Hepatocyte (in vitro differentiated cells): ENCODE data around the gene APBA2. TPM values are rescaled to one million over a fixed set of nuclear protein-coding genes. Genes with fewer than 3 reads are reported as not detected.

ENCODE experiments used
- DNase-seq: peaks from one replicate; pipeline ENCODE4 v3.0.0-alpha.2; 2016; ENCODE audit warnings: low spot score
- H2AFZ ChIP-seq: fragments of 200-600 bp; sonication (generic); 2 replicates; pipeline ENCODE4 v1.6.0; 2016; ENCODE audit warnings: antibody characterized with exemption, mild to moderate bottlenecking
- H3K27ac ChIP-seq: fragments of 200-600 bp; sonication (generic); 2 replicates; pipeline ENCODE4 v1.5.1; 2016; ENCODE audit warnings: mild to moderate bottlenecking
- H3K27me3 ChIP-seq: fragments of 200-600 bp; sonication (generic); 2 replicates; pipeline ENCODE4 v1.6.1; 2016
- H3K36me3 ChIP-seq: fragments of 200-600 bp; sonication (generic); replicated peaks from 2 replicates; pipeline ENCODE4 v1.5.1; 2016; ENCODE audit warnings: low read depth; ENCODE audit not compliant: insufficient read depth
- H3K4me1 ChIP-seq: fragments of 200-600 bp; sonication (generic); 2 replicates; pipeline ENCODE4 v1.5.1; 2016; ENCODE audit warnings: mild to moderate bottlenecking, moderate library complexity; ENCODE audit not compliant: insufficient read depth
- H3K4me2 ChIP-seq: fragments of 200-600 bp; sonication (generic); 2 replicates; pipeline ENCODE4 v1.6.0; 2016
- H3K4me3 ChIP-seq: fragments of 200-600 bp; sonication (generic); 2 replicates; pipeline ENCODE4 v1.5.1; 2016; ENCODE audit warnings: mild to moderate bottlenecking
- H3K79me2 ChIP-seq: fragments of 200-600 bp; sonication (generic); 2 replicates; pipeline ENCODE4 v1.6.0; 2017; ENCODE audit warnings: mild to moderate bottlenecking
- H3K9me2 ChIP-seq: fragments of 200-600 bp; sonication (generic); replicated peaks from 2 replicates; pipeline ENCODE4 v1.6.0; 2017; ENCODE audit warnings: mild to moderate bottlenecking; ENCODE audit not compliant: insufficient read depth
- H3K9me3 ChIP-seq: fragments of 200-600 bp; sonication (generic); 2 replicates; pipeline ENCODE4 v1.5.1; 2016; ENCODE audit warnings: low read depth, mild to moderate bottlenecking
- H4K20me1 ChIP-seq: fragments of 200-600 bp; sonication (generic); 2 replicates; pipeline ENCODE4 v1.6.0; 2016; ENCODE audit warnings: mild to moderate bottlenecking; ENCODE audit not compliant: insufficient read depth, poor library complexity, severe bottlenecking
- CTCF ChIP-seq: fragments of 200-600 bp; sonication (generic); IDR thresholded peaks from 2 replicates; pipeline ENCODE4 v1.5.1; 2016; ENCODE audit warnings: antibody characterized with exemption, mild to moderate bottlenecking; ENCODE audit not compliant: poor library complexity
- EZH2 ChIP-seq: fragments of 200-600 bp; sonication (generic); IDR thresholded peaks from 2 replicates; pipeline ENCODE4 v1.6.1; 2016; ENCODE audit warnings: antibody characterized with exemption, mild to moderate bottlenecking, borderline replicate concordance
- EZH2phosphoT487 ChIP-seq: fragments of 200-600 bp; sonication (generic); IDR thresholded peaks from one replicate; pipeline ENCODE4 v1.6.1; 2018; ENCODE audit warnings: antibody characterized with exemption, mild to moderate bottlenecking, low read depth, moderate library complexity; ENCODE audit not compliant: unreplicated experiment, severe bottlenecking
- WGBS: methylation state at CpG from one replicate; pipeline ENCODE4 v1.1.6; 2016; ENCODE audit warnings: low lambda C conversion rate; ENCODE audit errors: missing lambda C conversion rate; 5-methylcytosine and 5-hydroxymethylcytosine counted together
- polyA plus RNA-seq: library from polyadenylated mRNA; unstranded; fragments of >200 nt; fragmentation: Nextera tagmentation; extraction: Ambion mirVana; gene quantifications from 2 replicates; pipeline ENCODE4 v1.2.1, GENCODE V29; 2016
- total RNA-seq: library from RNA; depleted of rRNA; stranded (reverse); fragments of >200 nt; gene quantifications from 2 replicates; pipeline ENCODE4 v1.2.3, GENCODE V29; 2014

Gene APBA2
- total and polyA plus RNA-seq, 2 experiments from 2014 or later, result 8.4 to 10.1 TPM

GRCh38 chr15:29107291-29107890 is 221.6 kb downstream of the APBA2 start:
- no peaks in the 10 kb centered on the region for H3K27me3 ChIP-seq
- no peak overlapping the region for H3K4me3 ChIP-seq
- H3K4me1 ChIP-seq, result no peaks in the 10 kb centered on the region
- no peak overlapping the region for H3K4me2 ChIP-seq
- H3K79me2 ChIP-seq, result no peaks in the 10 kb centered on the region
- no peak for DNase-seq
- TF ChIP-seq EZH2 (no peak), EZH2phosphoT487 (no peak), CTCF (no peak)
- no peak overlapping the region for H3K27ac ChIP-seq
- H2AFZ ChIP-seq, result no peak overlapping the region
- no peaks in the 10 kb centered on the region for H4K20me1 ChIP-seq
- no peaks in the 10 kb centered on the region for H3K36me3 ChIP-seq
- H3K9me2 ChIP-seq, result no peaks in the 10 kb centered on the region
- no peaks in the 10 kb centered on the region for H3K9me3 ChIP-seq
- 91% methylated on average over 18 of the region's 19 CpGs for WGBS

GRCh38 chr15:29107971-29108645 is 222.3 kb downstream of the APBA2 start:
- H3K27me3 ChIP-seq, result no peaks in the 10 kb centered on the region
- H4K20me1 ChIP-seq, result no peaks in the 10 kb centered on the region
- H3K9me2 ChIP-seq, result no peaks in the 10 kb centered on the region
- H2AFZ ChIP-seq, result no peak overlapping the region
- H3K9me3 ChIP-seq, result no peaks in the 10 kb centered on the region
- no peaks in the 10 kb centered on the region for H3K36me3 ChIP-seq
- no peak overlapping the region for H3K27ac ChIP-seq
- DNase-seq, result no peak
- TF ChIP-seq EZH2 (no peak), CTCF (no peak), EZH2phosphoT487 (no peak)
- H3K4me2 ChIP-seq, result no peak overlapping the region
- no peak overlapping the region for H3K4me3 ChIP-seq
- no peaks in the 10 kb centered on the region for H3K79me2 ChIP-seq
- 92% methylated on average over 15 of the region's 15 CpGs for WGBS
- H3K4me1 ChIP-seq, result no peaks in the 10 kb centered on the region

- no peak overlapping the region for H3K27ac ChIP-seq
- TF ChIP-seq EZH2phosphoT487, result no peak
- no peak for TF ChIP-seq EZH2
- TF ChIP-seq CTCF, result no peak
- H3K4me2 ChIP-seq, result no peak overlapping the region
- H3K4me1 ChIP-seq, result no peaks in the 10 kb centered on the region
- H2AFZ ChIP-seq, result no peak overlapping the region
- H3K79me2 ChIP-seq, result no peaks in the 10 kb centered on the region
- no peaks in the 10 kb centered on the region for H3K36me3 ChIP-seq
- no peak overlapping the region for H3K4me3 ChIP-seq
- 93% methylated on average over 10 of the region's 10 CpGs for WGBS
- H3K9me3 ChIP-seq, result no peaks in the 10 kb centered on the region
- H3K9me2 ChIP-seq, result no peaks in the 10 kb centered on the region
- H4K20me1 ChIP-seq, result no peaks in the 10 kb centered on the region
- H3K27me3 ChIP-seq, result no peaks in the 10 kb centered on the region
- DNase-seq, result no peak
Measured at GRCh38 chr15:29109762-29110161, 224.0 kb downstream of the APBA2 start.
